GM18517 (cell line): Measurements from ENCODE around the gene DUSP16.
"Not testable (repeated sequence)": the region's sequence is repeated elsewhere in the genome, so short reads cannot be mapped to it uniquely, and the experiment has no call there.

Experiments
- ATAC-seq: cut with Tn5 transposase; IDR thresholded peaks from one replicate; pipeline ENCODE4 v1.9.1; 2021; ENCODE audit warnings: mild to moderate bottlenecking, moderate library complexity; ENCODE audit not compliant: unreplicated experiment

DUSP16 gene

GRCh38 chr12:12522657-12523056 lies 40.0 kb downstream of the DUSP16 start:
- not testable (repeated sequence) for ATAC-seq

GRCh38 chr12:12521888-12522287 lies 40.8 kb downstream of the DUSP16 start:
- no peak for ATAC-seq

GRCh38 chr12:12521044-12521485 lies 41.6 kb downstream of the DUSP16 start:
- ATAC-seq = no peak

GRCh38 chr12:12520273-12520672 lies 42.4 kb downstream of the DUSP16 start:
- no peak for ATAC-seq

GRCh38 chr12:12519354-12519998 lies 43.2 kb downstream of the DUSP16 start:
- no peak for ATAC-seq

- ATAC-seq = no peak
These were observed 43.7 kb downstream of the DUSP16 start for GRCh38 chr12:12518919-12519318.

GRCh38 chr12:12518464-12518845 lies 44.2 kb downstream of the DUSP16 start:
- no peak for ATAC-seq

- ATAC-seq = no peak
These were observed 49.2 kb downstream of the DUSP16 start for GRCh38 chr12:12513416-12514006.

GRCh38 chr12:12511895-12512711 lies 50.6 kb downstream of the DUSP16 start:
- ATAC-seq = no peak

- no peak for ATAC-seq
These were observed 51.5 kb downstream of the DUSP16 start for GRCh38 chr12:12511021-12511783.

GRCh38 chr12:12510551-12510950 lies 52.1 kb downstream of the DUSP16 start:
- no peak for ATAC-seq

GRCh38 chr12:12510141-12510540 lies 52.5 kb downstream of the DUSP16 start:
- no peak for ATAC-seq

GRCh38 chr12:12508612-12509011 lies 54.1 kb downstream of the DUSP16 start:
- ATAC-seq = no peak

- no peak for ATAC-seq
These were observed 55.5 kb downstream of the DUSP16 start for GRCh38 chr12:12507121-12507520.

- no peak for ATAC-seq
These were observed 56.2 kb downstream of the DUSP16 start for GRCh38 chr12:12506496-12506890.

- ATAC-seq = peak; percentile 93
These were observed 56.8 kb downstream of the DUSP16 start for GRCh38 chr12:12505544-12506495.

- ATAC-seq = no peak
These were observed 59.1 kb downstream of the DUSP16 start for GRCh38 chr12:12503384-12504078.

- ATAC-seq = no peak
These were observed 59.9 kb downstream of the DUSP16 start for GRCh38 chr12:12502815-12503151.

GRCh38 chr12:12502130-12502814 lies 60.4 kb downstream of the DUSP16 start:
- ATAC-seq = not testable (repeated sequence)
